ENCODE measurements around the gene GCC1.
A peak's percentile ranks its signal among the peaks of the same experiment; 100 is the strongest.

GCC1 gene

GRCh38 chr7:127585044-127585953 is at the start of gene GCC1:
GCC1 (minus strand) TSS chr7:127585596; CDS start chr7:127585182, 414 bp downstream.
- peak; percentile 26 for DNase-seq

GRCh38 chr7:127632276-127632910 is 47.0 kb upstream of the GCC1 start:
- DNase-seq, result no peak

- no peak for DNase-seq
Observed at GRCh38 chr7:127629268-127629854, 44.0 kb upstream of the GCC1 start.

- no peak for DNase-seq
Observed at GRCh38 chr7:127628445-127628844, 43.0 kb upstream of the GCC1 start.

GRCh38 chr7:127625331-127625730 is 39.9 kb upstream of the GCC1 start:
- DNase-seq, result no peak

GRCh38 chr7:127620406-127621233 is 35.2 kb upstream of the GCC1 start:
- no peak for DNase-seq

- no peak for DNase-seq
Observed at GRCh38 chr7:127619681-127620405, 34.4 kb upstream of the GCC1 start.

GRCh38 chr7:127618775-127619174 is 33.4 kb upstream of the GCC1 start:
- no peak for DNase-seq

GRCh38 chr7:127618042-127618441 is 32.6 kb upstream of the GCC1 start, which contains the start of gene PAX4:
PAX4 (minus strand) TSS chr7:127618142; CDS start chr7:127615928, 2,214 bp downstream.
- no peak for DNase-seq

- DNase-seq, result no peak
Observed at GRCh38 chr7:127616724-127617123, 31.3 kb upstream of the GCC1 start.

- DNase-seq, result no peak
Observed at GRCh38 chr7:127612263-127612662, 26.9 kb upstream of the GCC1 start.

- no peak for DNase-seq
Observed at GRCh38 chr7:127609297-127609696, 23.9 kb upstream of the GCC1 start.

- no peak for DNase-seq
Observed at GRCh38 chr7:127608446-127608845, 23.1 kb upstream of the GCC1 start.

GRCh38 chr7:127600885-127601284 is 15.5 kb upstream of the GCC1 start:
- DNase-seq, result no peak

- no peak for DNase-seq
Observed at GRCh38 chr7:127598318-127598717, 12.9 kb upstream of the GCC1 start.

GRCh38 chr7:127595737-127596136 is 10.3 kb upstream of the GCC1 start:
- no peak for DNase-seq

GRCh38 chr7:127594490-127594889 is 9.1 kb upstream of the GCC1 start:
- DNase-seq, result no peak

- DNase-seq, result no peak
Observed at GRCh38 chr7:127592550-127592949, 7.2 kb upstream of the GCC1 start.

GRCh38 chr7:127591591-127591990 is 6.2 kb upstream of the GCC1 start:
- DNase-seq, result no peak

GRCh38 chr7:127591189-127591588 is 5.8 kb upstream of the GCC1 start:
- DNase-seq, result no peak

- DNase-seq, result no peak
Observed at GRCh38 chr7:127589896-127590295, 4.5 kb upstream of the GCC1 start.

Data from NCI-H1417 treated with DMSO at 0.1 percent for 48 hours (cell line).